ENCODE data around the gene HNF4A.

HNF4A gene

DNA sequence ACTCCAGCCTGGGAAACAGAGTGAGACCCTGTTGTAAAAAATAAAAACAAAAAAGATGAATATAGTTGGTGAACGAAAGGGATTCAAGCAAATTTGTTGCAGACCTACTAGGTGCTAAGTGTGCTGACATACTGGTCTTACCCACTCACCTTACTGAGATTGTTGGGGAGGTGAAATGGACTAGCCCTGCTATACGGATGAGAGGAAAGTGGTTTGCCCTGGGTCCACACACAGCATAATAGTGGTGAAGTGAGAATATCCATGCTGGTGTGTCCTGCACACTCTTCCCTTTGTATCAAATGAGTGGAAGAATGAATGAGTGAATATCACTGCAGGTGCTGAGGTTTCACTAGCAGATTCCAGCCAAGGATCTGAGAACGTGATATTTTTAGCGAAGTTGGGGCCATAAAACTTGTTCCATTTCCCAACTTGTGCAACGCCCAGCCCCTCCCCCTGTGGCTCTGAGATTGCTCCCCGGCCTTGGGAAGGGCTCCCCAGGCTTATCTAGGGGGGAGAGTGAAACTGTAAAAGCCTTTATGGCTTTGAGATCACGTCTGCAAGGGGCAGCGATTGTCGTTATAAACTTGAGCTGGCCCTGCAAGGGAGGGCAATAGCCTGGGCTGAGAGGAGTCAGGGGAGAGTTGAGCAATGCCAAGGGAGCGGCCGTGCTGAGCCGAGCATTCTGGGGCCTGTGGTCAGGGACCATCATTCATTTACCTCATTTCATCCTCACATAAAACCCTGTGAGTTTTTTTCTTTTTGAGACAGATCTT lies 87.0 kb downstream of the HNF4A start:
- DNase-seq (ENCODE audit: low read depth in 3 of 3), result no peak

DNA sequence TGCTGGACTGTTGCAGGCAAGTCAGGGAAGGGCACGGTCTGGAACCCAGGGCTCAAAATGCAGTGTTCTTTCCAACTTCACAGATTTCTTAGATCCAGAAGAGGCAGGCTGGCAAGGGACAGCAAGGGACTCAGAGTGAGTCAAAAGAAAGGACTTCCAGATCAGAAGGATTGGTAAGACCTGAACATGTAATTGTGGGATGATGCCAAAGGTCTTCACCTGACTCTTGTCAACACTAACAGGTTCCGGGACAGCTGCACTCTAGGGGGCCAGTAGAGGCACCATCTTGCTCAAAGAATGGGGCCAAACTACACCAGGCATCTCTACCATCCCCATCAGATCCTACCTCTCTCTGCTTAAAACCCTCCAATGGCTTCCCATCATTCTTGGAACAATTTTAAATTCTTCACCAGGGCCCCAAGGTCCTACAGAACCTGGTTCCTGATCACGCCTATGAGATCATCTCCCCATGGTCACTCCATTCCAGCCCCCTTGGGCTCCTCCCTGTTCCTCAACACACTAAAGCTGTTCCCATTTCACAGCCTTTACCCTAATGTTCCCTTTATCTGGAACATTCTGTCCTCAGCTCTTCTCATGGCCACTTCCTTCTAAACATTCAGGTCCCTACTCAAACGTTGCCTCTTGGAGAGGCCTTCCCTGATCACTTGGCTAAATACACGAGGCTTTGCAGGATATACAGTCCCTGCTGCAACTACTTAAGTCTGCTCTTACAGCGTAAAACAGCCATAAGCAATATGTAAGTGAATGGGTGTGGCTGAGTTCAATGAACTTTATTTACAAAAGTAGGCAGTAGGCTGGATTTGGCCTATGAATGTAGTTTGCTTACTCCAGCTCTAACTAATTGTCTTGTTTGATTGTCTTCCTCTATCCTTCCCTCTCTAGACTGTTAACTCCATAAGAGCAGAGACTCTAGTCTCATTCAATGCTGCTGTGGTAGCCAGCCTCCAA lies 90.5 kb downstream of the HNF4A start:
- DNase-seq (ENCODE audit: low read depth in 3 of 3), result no peak

DNA sequence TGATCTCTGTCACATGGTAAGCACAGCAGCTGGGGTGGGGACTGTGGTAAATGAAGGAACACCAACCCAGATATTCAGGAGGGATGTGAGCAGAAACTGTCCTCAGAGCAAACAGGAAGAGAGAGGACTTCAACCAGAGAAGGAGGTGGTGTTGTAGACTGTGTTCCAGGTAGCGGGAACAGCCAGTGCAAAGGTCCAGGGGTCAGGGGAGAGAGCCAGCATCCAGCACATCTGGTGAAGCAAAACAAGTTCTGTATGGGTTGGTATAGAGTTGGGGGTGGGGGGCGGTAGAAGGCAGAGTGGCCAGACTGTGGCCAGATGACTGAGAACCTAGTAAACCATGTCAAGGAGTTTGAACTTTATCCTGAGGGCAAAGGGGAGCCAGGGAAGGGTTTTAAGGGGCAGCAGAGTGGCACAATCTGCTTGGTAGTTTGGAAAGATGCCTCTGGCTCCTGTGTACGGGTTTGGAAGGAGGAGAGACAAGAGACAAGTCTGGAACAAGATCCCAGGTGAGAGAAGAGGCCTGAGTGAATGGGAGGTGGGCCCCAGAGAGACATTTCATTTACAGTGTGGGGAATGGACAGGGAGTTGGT lies 92.4 kb downstream of the HNF4A start:
- DNase-seq (ENCODE audit: low read depth in 3 of 3), result no peak

DNA sequence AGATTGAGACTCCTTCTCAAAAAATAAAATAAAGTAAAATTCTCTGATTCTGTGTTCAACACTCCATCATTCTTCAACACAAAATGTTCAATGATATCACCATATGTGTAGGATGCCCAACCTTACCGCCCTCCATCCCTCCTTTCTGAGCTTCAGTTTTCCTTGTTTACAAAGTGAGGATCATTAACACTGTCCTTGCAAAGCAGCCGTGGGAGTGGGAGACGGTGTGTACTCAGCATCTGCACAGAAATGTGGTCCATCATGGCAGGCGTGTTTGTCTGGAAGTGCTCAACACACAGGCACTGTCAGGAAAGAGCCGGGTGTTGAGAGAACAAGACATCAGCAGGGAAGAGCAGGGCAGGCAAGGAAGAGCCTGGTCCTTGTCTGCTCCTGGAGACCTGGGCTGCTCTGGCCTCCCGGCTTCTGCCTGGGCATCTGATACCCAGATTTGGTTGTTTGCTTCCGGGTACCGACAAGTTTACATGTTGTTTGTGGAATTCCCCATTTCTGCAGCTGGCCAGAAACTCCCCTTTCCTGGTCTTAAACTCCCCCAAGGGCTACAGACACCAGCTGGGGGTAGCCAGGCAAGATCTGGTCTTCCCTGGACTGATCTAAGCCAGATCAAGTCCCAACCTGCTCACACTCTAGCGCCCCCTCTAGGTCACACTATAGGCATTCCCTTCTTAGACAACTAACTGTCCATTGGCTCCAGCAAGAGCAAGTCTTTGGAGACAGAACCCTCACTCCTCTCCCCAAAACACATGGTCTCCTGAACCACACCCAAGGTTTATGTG lies 93.5 kb downstream of the HNF4A start:
- no peak for DNase-seq (ENCODE audit: low read depth in 3 of 3)

DNA sequence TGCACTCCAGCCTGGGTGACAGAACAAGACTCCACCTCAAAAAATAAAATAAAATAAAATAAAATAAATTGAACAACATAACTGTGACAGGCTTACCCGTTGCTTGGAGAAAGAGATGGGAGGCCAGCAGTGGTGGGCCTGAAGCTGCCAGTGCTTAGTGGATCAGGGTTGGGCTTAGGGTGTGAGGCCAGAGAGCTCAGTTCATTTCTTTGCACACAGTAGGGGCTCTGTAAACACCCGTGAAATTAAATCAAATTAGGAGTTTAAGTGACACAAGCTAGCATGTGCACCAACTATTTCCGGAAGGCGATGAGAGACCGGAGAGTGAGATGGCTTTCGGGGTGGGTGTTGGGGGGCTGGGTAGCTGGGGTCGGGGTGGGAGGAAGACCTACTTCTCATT lies 94.4 kb downstream of the HNF4A start:
- DNase-seq (ENCODE audit: low read depth in 3 of 3), result no peak

DNA sequence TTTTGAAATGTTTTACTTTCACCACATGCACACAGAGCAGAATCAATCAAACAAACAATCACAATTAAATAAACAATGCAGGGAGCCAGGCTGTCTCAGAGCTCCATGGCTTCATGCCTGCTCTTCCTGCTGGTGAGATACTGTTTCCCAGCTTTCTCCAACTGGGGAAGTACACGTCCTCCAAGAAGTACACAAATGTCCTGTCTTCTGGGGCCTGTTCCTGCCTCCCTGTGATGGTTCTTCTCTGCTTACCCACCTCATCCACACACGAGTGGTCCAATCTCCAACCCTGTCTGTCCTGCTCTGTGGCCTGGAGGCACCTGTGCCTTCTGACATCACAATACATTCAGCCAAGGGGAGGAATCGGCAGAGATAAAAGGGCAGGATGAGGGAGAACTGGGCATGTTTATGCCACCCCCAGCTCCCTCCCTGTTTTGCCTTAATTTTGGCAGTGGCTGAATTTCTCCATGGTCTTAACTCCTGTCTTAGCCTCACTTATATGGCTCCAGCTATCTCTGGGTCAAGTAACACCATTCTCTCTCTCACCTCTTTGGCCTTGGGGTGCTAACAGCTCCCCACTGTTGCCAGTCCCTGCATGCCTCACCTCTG lies 94.9 kb downstream of the HNF4A start:
- DNase-seq (ENCODE audit: low read depth in 3 of 3), result no peak

DNA sequence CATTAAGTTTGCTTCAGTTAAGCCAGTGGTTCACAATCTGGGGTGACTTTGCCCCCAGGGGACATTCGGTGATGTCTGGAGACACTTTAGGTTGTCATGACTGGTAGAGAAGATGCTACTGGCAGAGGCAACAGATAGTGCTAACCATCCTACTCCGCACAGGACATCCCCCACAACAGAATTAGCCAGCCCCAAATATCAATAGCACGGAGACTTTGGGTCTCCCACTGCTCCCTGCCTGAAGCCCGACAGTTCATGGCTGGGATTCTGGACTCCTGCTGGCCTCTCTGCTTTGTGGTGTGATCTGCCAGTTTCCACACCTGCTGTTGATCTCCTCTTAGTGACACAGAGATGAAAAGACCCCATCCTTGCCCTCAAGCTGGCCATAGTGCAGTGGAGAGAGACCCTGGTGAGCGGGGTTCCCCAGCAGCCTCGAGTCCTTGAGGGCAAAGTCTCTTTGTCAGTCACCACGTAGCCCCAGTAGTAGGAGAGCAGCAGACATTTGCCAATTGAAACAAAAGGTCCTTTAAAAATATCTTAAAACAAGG lies 95.5 kb downstream of the HNF4A start:
- DNase-seq (ENCODE audit: low read depth in 3 of 3), result no peak

DNA sequence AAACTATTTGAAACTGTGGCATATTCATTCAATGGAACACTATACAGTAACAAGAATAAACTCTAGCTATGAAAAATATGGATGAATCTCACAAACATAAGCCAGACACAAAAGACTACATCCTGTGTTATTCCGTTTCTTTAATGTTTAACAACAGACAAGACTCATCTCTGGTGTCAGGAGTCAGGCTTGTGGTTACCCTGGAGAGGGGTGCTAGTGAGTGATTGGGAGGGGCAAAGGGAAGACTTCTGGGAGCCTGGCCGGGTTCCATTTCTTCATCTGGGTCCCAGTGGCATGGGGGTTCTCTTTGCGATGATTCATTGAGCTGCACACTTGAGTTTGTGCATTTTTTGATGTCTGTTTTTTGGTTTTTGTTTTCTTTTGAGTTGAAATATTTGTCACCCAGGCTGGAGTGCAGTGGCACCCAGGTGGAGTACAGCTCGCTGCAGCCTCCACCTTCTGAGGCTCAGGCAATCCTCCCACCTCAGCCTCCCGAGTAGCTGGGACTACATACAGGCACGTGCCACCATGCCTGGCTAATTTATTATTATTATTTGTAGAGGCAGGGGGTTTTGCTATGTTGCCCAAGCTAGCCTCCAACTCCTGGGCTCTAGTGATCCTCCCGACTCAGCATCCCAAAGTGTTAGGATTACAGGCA lies 98.9 kb downstream of the HNF4A start:
- DNase-seq (ENCODE audit: low read depth in 3 of 3), result no peak

DNA sequence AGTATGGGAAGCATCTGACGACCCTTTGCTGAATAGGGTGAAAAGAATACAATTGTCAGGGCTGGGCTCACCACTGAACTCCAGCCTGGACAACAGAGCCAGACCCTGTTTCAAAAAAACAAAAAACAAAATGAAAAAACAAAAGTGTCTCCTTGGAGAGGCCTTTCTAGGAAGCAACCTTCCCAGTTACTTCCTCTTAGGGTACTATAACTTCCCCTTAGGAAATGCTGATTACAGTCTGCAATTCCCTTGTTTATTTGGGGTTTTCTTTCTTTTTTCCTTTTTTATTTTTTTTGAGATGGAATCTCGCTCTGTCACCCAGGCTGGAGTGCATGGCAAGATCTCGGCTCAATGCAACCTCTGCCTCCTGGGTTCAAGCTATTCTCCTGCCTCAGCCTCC lies 99.6 kb downstream of the HNF4A start:
- DNase-seq (ENCODE audit: low read depth in 3 of 3), result no peak

DNA sequence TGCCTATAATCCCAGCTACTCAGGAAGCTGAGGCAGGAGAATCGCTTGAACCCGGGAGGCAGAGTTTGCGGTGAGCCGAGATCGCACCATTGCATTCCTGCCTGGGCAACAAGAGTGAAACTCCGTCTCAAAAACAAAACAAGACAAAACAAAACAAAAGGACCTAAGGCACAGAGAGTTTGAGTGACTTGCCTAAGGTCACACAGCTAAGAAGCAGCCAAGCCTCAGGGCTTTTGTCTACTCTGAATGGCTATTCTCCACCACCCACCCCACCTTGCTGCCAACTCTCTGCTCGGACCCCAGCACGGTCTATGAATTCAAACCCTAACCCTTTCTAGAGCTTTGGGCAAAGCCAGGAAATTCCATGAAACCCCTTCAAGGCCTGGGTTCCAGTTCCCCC lies 101.1 kb downstream of the HNF4A start:
- DNase-seq (ENCODE audit: low read depth in 3 of 3), result no peak

DNA sequence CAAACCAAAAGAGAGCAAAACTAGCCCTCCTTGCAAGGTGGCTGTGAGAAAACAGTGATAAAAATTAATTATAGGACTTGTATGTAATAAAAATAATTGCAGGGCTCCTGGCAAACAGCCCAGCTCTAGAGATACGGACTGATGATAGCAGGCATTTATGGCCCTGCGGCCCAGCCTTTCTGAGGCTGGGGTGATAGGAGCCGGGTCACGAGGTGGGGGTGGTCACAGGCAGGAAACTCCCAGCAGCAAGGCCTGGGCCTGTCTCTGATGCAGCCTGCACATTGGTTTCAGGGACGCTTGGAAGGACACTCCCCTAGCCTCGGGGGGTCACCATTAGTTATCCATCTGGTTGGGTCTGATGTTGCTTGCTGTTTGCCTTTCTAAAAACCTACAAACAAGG lies 101.5 kb downstream of the HNF4A start:
- no peak for DNase-seq (ENCODE audit: low read depth in 3 of 3)

DNA sequence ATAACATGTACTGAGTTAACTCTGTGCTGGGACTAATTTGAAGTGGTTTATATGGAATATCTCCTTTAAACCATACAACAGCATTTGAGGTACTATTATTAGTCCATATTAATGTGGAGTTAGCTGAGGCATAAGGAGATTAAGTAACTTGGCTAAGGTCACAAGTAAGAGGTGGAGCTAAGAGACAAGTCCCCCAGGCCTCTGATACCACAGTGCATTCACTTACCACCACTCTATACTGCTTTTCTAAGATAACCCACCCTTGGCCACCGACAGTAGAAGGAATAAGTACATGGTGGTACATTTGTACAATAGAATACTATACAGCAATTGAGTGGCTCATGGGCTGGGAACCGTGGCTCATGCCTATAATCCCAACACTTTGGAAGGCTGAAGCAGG lies 103.8 kb downstream of the HNF4A start:
- no peak for DNase-seq (ENCODE audit: low read depth in 3 of 3)

DNA sequence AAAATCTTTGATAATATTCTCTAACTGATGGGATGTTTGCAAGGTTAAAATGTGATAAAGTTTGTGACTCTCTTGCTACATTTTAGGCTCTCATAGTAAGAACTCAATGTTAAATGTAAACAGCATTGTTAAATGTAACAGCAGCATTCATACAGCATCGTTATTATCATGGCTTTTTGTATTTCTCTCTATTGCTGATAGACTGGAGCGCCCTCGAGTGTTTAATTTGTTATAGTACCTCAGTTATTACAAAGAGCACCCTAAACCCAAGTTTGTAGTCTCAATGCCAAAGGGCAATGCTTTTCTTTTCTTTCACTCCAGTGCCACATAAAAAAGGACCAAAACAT lies 105.3 kb downstream of the HNF4A start:
- DNase-seq (ENCODE audit: low read depth in 3 of 3), result no peak

DNA sequence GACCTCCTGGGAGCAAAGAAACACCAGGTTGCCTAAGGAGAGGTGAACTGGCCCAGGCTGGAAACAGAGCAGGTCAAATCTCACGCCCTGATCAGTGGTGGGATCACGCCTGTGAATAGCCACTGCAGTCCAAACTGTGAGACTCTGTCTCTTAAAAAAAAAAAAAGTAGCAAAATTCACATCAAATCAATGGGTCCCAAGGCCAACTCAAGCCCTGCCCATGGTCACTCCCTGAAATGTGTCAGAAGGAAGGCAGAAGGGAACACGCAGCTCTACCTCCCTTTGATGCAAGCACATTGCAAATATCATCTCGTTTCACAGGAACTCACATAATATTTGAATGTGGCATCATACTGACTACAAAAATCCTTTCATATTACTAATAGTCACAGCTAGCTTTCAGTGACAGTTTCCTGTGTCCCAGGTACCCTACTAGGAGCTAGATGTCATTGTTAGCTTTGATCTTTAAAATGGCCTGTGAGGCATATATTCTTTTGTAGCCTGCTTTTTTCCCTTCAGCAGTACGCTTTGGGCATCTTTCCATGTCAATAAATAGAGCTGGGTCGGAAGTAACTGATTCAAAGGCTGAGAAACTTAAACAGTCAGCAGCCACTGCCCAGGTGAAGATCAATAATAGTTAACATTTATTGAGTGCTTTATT lies 105.8 kb downstream of the HNF4A start:
- no peak for DNase-seq (ENCODE audit: low read depth in 3 of 3)

DNA sequence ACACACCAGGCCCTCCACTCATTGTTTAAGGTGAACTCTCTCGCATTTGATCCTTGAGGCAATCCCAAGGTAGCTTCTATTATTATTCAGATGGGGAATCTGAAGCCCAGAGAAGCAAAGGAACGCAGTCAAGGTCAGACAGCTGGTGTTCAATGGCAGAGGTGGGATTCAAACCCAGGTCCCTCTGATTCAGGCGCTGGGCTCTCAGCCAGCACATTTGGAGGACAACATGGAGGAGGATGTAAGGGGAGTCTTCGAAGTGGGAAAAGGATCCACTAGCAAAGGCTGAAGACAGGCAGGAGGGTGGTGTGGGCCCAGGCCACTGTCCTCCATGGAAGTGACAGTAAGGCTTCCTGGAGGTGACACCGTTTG lies 106.3 kb downstream of the HNF4A start:
- DNase-seq (ENCODE audit: low read depth in 3 of 3), result no peak

DNA sequence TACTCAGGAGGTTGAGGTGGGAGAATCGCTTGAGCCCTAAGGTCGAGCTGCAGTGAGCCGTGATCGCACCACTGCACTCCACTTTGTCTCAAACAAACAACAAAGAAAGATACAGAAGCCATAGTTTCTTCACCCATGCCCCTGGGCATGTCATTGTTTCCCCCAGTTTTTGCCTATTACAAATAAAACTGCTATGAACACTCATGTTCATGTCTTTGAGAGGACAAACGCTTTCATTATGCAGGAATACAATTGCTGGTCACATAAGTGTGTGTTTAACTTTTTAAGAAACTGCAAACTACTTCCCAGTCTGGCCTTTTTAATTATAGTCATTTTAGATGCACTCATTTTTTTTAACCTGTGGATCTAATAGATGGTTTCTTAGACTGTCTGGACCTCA lies 108.0 kb downstream of the HNF4A start:
- no peak for DNase-seq (ENCODE audit: low read depth in 3 of 3)

DNA sequence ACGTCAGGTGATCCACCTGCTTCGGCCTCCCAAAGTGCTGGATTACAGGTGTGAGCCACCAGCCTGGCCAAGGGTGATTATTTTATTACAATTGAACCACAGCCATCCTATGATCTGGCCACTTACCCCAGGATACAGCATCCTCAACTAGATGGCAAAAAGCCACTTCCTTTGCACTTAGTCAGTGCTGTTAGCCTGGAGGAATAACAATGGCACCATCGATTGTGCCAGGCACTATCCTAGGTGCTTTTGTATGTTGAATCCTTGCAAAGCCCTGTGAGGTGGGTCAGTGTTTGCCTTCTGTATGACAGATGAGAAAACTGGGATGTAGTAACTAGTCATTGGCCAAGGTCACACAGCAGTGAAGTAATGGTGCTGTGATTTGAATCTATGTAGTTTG lies 109.0 kb downstream of the HNF4A start:
- no peak for DNase-seq (ENCODE audit: low read depth in 3 of 3)

DNA sequence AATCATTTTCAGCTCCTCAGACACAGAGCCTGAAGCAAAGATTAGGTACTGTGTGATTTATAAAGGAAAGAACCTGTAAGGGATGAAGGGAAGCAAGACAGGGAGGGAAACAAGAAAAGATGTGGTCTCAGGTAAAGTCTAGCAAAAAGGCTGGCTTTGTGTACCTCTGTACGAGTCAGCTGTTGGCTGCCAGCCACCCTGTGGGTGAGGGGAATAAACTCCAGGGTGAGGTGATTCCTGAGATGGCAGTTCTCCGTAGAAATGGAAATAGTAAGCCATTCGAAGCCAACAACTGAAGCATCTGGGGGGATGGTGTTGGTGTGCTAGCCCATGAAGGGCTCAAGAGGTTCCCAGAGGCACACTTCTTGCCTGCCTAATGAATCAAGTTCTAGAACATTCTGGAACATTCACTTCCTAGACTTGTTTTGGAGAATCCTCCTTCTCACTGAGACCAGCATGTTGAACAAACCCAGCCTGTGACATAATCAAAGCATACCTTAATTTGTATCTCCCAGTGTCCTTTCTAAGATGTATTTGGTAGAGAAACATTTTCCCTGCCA lies 109.6 kb downstream of the HNF4A start:
- DNase-seq (ENCODE audit: low read depth in 3 of 3), result no peak

DNA sequence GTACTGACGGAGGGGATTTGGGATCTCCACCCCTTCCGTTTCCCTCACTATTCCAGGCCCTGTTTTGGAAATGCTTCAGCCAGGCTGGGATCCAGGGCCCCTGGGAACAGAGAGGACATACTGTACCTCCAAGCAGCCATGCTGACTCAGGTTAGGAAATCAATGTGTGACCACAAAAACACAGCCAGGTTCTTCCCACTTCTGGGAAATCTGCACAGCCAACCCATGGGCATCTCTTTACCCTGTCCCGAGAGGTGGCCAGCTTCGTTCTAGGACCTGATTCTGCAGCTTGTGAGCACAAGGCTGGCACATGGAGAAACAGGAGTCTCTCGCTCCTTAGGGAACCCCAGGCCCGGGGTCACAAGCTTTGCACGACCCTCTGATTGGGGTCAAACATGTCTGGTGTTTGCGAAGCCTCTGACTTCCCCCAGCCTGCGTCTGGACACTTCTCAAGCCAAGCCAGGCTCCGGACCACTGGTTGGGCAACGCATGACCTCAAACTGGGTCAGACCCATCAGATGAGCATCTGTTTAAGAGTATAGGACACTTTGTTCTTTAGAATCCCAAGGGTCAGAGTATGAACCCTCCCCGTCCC lies 111.9 kb downstream of the HNF4A start:
- no peak for DNase-seq (ENCODE audit: low read depth in 3 of 3)

All from stimulated activated CD4-positive, alpha-beta T cell treated with anti-CD3 and anti-CD28 coated beads, TNF-alpha, amount 100 ng/mL, for 4 hours (primary cell).